RWPE1 (cell line): ENCODE data around the gene EFNA2.

ENCODE experiments used
- CTCF ChIA-PET: fragments of 350-600 bp; sonication (Branson Sonifier 250); formaldehyde crosslinking; extraction: SDS; loops from one replicate; lab custom pipeline; 2021; lab: Yijun Ruan, JAX
- POLR2A ChIA-PET: fragments of 400-600 bp; formaldehyde crosslinking; extraction: SDS; loops from one replicate; lab custom pipeline; 2020; ENCODE audit warnings: antibody characterized with exemption; ENCODE audit not compliant: low non-redundant PET; lab: Yijun Ruan, JAX
- DNase-seq: peaks from one replicate; pipeline ENCODE4 v3.0.0; 2012; ENCODE audit warnings: low spot score
- H3K27ac ChIP-seq: fragments of 450-650 bp; 2 replicates; pipeline ENCODE4 v1.5.1; 2017
- CTCF ChIP-seq: fragments of 450-650 bp; conservative IDR thresholded peaks from 2 replicates; pipeline ENCODE4 v1.5.1; 2017; ENCODE audit warnings: low read depth, mild to moderate bottlenecking

Gene EFNA2

GRCh38 chr19:1267477-1268225 lies 18.0 kb upstream of the EFNA2 start:
- no peak for DNase-seq
- no peak for TF ChIP-seq CTCF
- CTCF ChIA-PET: interaction anchor here (0.7 to 10.3 kb wide), 5 partner anchors 12 to 27 kb away, joined by 3 to 116 read pairs (median 6); no protein-coding TSS in a partner anchor
- POLR2A ChIA-PET: interaction anchor here (2.7 kb wide), 1 partner anchor 23 kb away, joined by 40 read pairs; no protein-coding TSS in a partner anchor
- H3K27ac ChIP-seq: peak overlapping the region; percentile 100

GRCh38 chr19:1268226-1269064 lies 17.2 kb upstream of the EFNA2 start:
- no peak for DNase-seq
- peak overlapping the region; percentile 100 for H3K27ac ChIP-seq
- no peak for TF ChIP-seq CTCF
- ChIA-PET CTCF (interaction anchor here (0.7 to 10.3 kb wide), 3 partner anchors 20 to 28 kb away, joined by 3 to 116 read pairs (median 4); no protein-coding TSS in a partner anchor), POLR2A (interaction anchor here (0.5 to 2.7 kb wide), 8 partner anchors 15 to 81 kb away, joined by 3 to 40 read pairs (median 4); no protein-coding TSS in a partner anchor)

- ChIA-PET CTCF (interaction anchor here (10.3 kb wide), 1 partner anchor 24 kb away, joined by 116 read pairs; no protein-coding TSS in a partner anchor), POLR2A (interaction anchor here (0.5 to 2.7 kb wide), 10 partner anchors 16 to 240 kb away, joined by 3 to 40 read pairs (median 4); no protein-coding TSS in a partner anchor)
- DNase-seq: peak; percentile 95
- H3K27ac ChIP-seq: peak within 1 kb of the TSS; percentile 100
- TF ChIP-seq CTCF: no peak
These were observed 16.6 kb upstream of the EFNA2 start, which contains the start of gene CIRBP for GRCh38 chr19:1269065-1269477. CIRBP (plus strand) TSS chr19:1269332; CDS start chr19:1270934, 1,602 bp downstream.

GRCh38 chr19:1269478-1270212 lies 16.0 kb upstream of the EFNA2 start:
- POLR2A ChIA-PET: interaction anchor here (0.7 to 2.7 kb wide), 5 partner anchors 17 to 241 kb away, joined by 3 to 40 read pairs (median 4); no protein-coding TSS in a partner anchor
- peak; percentile 78 for DNase-seq
- peak overlapping the region; percentile 100 for H3K27ac ChIP-seq
- no peak for TF ChIP-seq CTCF
- CTCF ChIA-PET: interaction anchor here (10.3 kb wide), 1 partner anchor 25 kb away, joined by 116 read pairs; no protein-coding TSS in a partner anchor

GRCh38 chr19:1270213-1270853 lies 15.3 kb upstream of the EFNA2 start:
- no peak for DNase-seq
- TF ChIP-seq CTCF: no peak
- H3K27ac ChIP-seq: peak overlapping the region; percentile 100
- ChIA-PET CTCF (no interaction called here), POLR2A (interaction anchor here (1.1 to 2.7 kb wide), 2 partner anchors 26 to 31 kb away, joined by 3 to 40 read pairs; no protein-coding TSS in a partner anchor)
